CD1c-positive myeloid dendritic cell (primary cell): ENCODE data around the gene ZDHHC11.
"Not testable (repeated sequence)": the region's sequence is repeated elsewhere in the genome, so short reads cannot be mapped to it uniquely, and the experiment has no call there.

Experiments
- DNase-seq: peaks from one replicate; pipeline ENCODE4 v3.0.0-alpha.2; 2016; ENCODE audit errors: extremely low spot score

The ZDHHC11 gene

GRCh38 chr5:844426-844825 lies 6.4 kb downstream of the ZDHHC11 start:
- not testable (repeated sequence) for DNase-seq

GRCh38 chr5:843926-844325 lies 6.9 kb downstream of the ZDHHC11 start:
- DNase-seq: not testable (repeated sequence)

GRCh38 chr5:843371-843770 lies 7.4 kb downstream of the ZDHHC11 start:
- not testable (repeated sequence) for DNase-seq

GRCh38 chr5:842402-843221 lies 8.2 kb downstream of the ZDHHC11 start:
- DNase-seq: not testable (repeated sequence)

GRCh38 chr5:841531-842401 lies 9.0 kb downstream of the ZDHHC11 start:
- not testable (repeated sequence) for DNase-seq

- not testable (repeated sequence) for DNase-seq
Observed at GRCh38 chr5:840974-841435, 9.8 kb downstream of the ZDHHC11 start.

GRCh38 chr5:840118-840973 lies 10.4 kb downstream of the ZDHHC11 start:
- not testable (repeated sequence) for DNase-seq

- DNase-seq: not testable (repeated sequence)
Observed at GRCh38 chr5:838431-838851, 12.3 kb downstream of the ZDHHC11 start.

- not testable (repeated sequence) for DNase-seq
Observed at GRCh38 chr5:837621-838121, 13.1 kb downstream of the ZDHHC11 start.

- not testable (repeated sequence) for DNase-seq
Observed at GRCh38 chr5:835933-836612, 14.7 kb downstream of the ZDHHC11 start.

- DNase-seq: not testable (repeated sequence)
Observed at GRCh38 chr5:834013-834412, 16.8 kb downstream of the ZDHHC11 start.

- DNase-seq: not testable (repeated sequence)
Observed at GRCh38 chr5:828194-828593, 22.6 kb downstream of the ZDHHC11 start.

- DNase-seq: not testable (repeated sequence)
Observed at GRCh38 chr5:825544-825943, 25.2 kb downstream of the ZDHHC11 start.

- DNase-seq: no peak
Observed at GRCh38 chr5:821504-821903, 29.3 kb downstream of the ZDHHC11 start.

GRCh38 chr5:820245-820644 lies 30.5 kb downstream of the ZDHHC11 start:
- no peak for DNase-seq

- DNase-seq: no peak
Observed at GRCh38 chr5:819078-819477, 31.7 kb downstream of the ZDHHC11 start.

- DNase-seq: no peak
Observed at GRCh38 chr5:816176-816575, 34.6 kb downstream of the ZDHHC11 start.

- DNase-seq: no peak
Observed at GRCh38 chr5:815449-815848, 35.3 kb downstream of the ZDHHC11 start.

- DNase-seq: not testable (repeated sequence)
Observed at GRCh38 chr5:813575-813974, 37.2 kb downstream of the ZDHHC11 start.

- DNase-seq: not testable (repeated sequence)
Observed at GRCh38 chr5:811384-811783, 39.4 kb downstream of the ZDHHC11 start.
